Inferior parietal cortex (tissue), 1 donor: ENCODE results near the gene P2RY6.
A peak's percentile ranks its signal among the peaks of the same experiment; 100 is the strongest.

Source experiments
- DNase-seq: peaks from one replicate; pipeline ENCODE4 v3.0.0-alpha.2; 2016; ENCODE audit errors: extremely low spot score

Gene P2RY6

DNA sequence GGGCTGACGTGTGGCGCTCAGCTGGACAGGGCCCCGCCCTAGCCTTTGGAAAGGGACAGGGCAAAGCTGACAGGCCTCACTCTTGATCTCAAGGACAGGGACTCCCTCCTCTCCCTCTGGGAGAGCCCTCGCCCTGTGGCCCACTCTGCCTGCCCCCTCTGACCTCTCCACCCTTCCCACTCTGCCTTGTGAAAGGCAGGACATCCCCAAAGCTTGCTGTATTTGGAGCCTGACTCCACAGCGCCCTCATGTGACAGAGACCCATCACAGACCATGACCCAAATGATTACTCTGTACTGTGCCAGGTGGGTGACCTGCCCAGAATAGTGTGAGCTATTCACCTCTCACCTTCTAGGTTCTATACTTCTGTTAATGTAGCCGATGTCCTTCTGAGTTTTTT lies 35.3 kb upstream of the P2RY6 start:
- peak; percentile 21 for DNase-seq

- no peak for DNase-seq
Observed at GRCh38 chr11:73237471-73238290, 34.5 kb upstream of the P2RY6 start.

GRCh38 chr11:73239111-73239521 lies 33.0 kb upstream of the P2RY6 start:
- DNase-seq, result no peak

GRCh38 chr11:73239571-73240189 lies 32.5 kb upstream of the P2RY6 start:
- no peak for DNase-seq

DNA sequence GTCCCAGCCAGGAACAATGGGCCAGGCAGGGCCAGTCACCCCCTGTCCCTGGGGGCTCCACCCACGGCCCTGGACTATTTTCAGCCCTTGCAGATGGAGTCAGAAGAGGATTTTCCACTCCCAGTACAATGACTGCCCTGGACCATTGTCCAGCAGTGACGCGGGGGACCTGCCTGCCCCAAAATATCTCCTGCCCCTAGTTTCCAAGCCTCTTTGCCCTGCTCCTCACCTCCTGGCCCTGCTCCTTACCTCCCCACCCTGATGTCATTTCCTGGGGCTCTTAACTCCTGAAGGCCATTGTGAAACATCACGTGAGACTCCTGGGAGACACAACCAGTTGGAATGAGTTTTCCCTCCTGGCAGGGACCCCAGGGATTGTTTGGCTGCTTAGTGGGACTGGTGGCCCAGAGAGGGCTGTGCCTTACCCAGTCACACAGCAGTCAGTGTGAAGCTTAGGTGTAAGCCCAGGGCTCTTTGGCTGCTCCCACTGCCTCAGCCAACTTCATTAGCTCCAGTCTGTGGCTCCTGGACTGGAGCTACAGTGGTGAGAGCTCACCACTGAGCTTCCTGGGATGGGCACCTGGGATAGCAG lies 31.9 kb upstream of the P2RY6 start:
- DNase-seq, result no peak

DNA sequence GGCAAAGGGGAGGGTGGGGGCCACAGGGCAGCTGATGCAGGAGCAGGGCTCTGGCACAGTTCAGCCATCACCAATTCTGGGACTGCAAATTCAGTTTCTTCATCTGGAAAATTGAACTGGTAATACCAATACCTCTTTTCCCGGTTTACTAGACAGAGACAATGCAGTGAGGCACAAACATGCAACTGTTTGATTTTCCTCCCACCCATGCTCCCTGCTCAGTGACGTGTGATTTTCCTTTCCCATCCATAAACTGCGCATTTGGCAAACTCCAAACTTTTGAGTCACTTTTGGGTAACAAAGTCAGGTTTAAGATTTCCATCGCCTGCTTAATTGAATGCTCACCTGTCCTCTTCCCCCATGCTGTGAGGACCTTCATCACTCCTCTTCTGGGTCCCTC lies 30.8 kb upstream of the P2RY6 start:
- no peak for DNase-seq

GRCh38 chr11:73242251-73243092 lies 29.7 kb upstream of the P2RY6 start:
- peak; percentile 58 for DNase-seq

DNA sequence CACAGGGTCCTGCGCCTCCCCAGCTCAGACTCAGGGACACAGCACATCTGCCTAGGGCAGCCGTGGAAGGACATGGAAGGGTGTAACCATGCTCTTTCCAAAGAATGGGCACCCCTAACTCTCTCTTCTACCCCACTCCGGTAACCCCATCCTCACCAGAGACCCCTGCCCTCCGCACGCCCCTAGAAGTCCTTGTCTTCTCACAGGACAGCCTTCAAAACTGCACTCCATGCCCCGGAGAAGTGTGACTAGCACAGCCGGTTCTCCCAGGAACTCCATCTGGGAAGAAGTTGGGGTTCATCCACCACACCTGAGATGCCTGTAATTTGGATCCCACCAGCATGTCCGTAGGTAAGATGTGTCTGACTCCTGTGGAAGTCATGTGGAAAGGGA lies 29.0 kb upstream of the P2RY6 start:
- DNase-seq, result no peak

- DNase-seq, result no peak
Observed at GRCh38 chr11:73244589-73245240, 27.4 kb upstream of the P2RY6 start.

DNA sequence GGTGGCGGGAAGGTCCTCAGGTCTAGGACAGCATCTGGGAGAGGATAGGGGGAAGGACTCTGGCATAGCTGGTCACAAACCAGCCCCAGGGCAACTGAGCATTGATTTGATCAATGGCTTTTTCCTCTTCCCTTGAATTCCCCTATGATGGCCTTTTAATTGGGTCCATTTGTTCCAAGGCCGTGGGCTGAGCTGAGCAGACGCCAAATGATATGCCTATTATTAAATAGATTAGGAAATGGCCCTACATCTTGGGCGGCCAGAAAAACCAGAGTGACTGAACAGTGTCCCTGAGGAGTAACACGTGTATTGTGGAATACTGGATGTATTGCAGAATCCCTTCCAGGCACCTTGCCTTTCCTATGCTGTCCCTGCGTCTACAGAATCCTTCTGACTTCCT lies 26.7 kb upstream of the P2RY6 start:
- no peak for DNase-seq

DNA sequence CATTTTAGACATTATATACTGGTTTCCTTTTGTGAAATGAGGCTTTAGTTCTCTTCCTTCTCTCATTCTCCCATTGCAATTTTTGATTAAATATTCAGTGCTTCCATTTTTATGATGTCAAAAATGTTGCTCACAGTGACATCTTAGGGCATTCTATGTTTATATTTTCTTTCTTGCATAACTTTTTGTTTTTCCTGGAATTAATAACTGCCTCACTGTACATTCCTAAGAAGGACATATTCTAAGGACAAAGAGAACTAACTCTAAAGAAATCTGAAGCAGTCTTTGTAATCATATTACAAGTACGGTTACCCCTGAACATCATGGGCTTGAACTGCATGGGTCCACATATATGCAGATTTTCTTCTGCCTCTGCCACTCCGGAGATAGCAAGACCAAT lies 25.8 kb upstream of the P2RY6 start:
- DNase-seq, result no peak

- no peak for DNase-seq
Observed at GRCh38 chr11:73248526-73249185, 23.5 kb upstream of the P2RY6 start.

DNA sequence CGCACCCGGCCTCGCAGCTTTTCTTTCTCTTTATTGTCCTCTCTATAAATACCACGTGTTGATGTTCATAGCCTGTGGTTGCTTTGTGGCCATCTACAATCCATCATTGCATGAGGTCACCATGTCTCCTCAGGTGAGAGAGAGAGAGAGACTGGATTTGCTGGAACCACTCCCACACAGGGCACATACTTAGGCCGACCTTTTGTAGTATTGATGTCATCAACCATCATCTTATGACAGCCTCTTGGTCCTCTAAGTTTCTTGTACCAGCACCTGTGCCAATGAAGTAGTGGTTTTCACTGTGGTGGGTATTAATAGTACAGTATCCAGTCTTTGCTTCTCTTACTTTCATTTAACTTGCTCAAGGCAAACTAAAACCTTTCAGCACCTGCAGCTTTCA lies 22.8 kb upstream of the P2RY6 start:
- no peak for DNase-seq

DNA sequence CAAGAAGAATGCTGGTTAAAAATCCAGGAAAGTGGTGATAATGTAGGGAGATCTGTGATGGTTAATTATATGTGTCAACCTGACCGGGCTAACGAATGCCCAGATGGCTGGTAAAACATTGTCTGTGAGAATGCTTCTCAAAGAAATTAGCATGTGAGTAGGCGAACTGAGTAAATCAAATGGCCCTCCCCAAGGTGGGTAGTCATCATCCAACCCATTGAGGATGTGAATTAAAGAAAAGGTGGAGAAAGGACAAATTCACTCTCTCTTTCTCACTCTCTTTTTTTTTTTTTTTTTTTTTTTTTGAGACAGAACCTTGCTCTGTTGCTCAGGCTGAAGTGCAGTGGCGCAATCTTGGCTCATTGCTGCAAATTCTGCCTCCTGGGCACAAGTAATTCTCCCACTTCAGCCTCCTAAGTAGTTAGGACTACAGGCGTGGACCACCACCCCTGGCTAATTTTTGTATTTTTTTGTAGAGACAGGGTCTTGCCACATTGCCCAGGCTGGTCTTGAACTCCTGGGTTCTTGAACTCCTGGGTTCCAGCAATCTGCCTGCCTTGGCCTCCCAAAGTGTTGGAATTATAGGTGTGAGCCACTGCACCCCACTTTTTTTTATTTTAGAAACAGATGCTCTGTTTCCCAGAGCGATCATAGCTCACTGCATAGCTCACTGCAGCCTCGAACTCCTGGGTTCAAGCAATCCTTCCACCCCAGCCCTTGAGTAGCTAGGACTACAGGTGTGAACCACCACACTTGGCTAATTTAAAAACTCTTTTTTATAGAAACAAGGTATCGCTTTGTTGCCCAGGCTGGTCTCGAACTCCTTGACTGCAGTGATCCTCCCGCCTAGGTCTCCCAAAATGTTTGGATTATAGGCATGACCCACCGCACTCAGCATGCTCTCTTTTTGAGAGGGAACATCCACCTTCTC lies 22.0 kb upstream of the P2RY6 start:
- DNase-seq, result no peak

- DNase-seq, result no peak
Observed at GRCh38 chr11:73252577-73253191, 19.5 kb upstream of the P2RY6 start.

- DNase-seq, result no peak
Observed at GRCh38 chr11:73257342-73258103, 14.6 kb upstream of the P2RY6 start.

GRCh38 chr11:73258104-73259035 lies 13.8 kb upstream of the P2RY6 start:
- DNase-seq, result no peak
